Natural killer cell (primary cell): ENCODE data around the gene ZIK1. TPM values are rescaled to one million over a fixed set of nuclear protein-coding genes. Genes with fewer than 3 reads are reported as not detected.

Experiments used
- ATAC-seq, 3 donors: fragments of 150-1000 bp in 2 of 3; fragments of 200-7000 bp in 1 of 3; cut with Tn5 transposase; 1 replicate in 1 of 3; 2 replicates in 2 of 3; pipeline ENCODE4 v1.10.0; 2021; ENCODE audit warnings: mild to moderate bottlenecking in 2 of 3, moderate library complexity in 2 of 3
- DNase-seq, 2 donors: peaks; one replicate each; pipeline versions ENCODE4 v3.0.0 to v3.0.0-alpha.2; 2013 to 2021; ENCODE audit warnings: mixed read lengths in 1 of 2
- H3K27ac ChIP-seq: one replicate; pipeline ENCODE4 v1.5.1; 2013; ENCODE audit warnings: mild to moderate bottlenecking, low read length
- H3K27me3 ChIP-seq: one replicate; pipeline ENCODE4 v1.6.1; 2013; ENCODE audit warnings: low read length; ENCODE audit not compliant: control insufficient read depth, insufficient read depth
- H3K36me3 ChIP-seq: one replicate; pipeline ENCODE4 v1.6.1; 2013; ENCODE audit warnings: low read length; ENCODE audit not compliant: control insufficient read depth, insufficient read depth
- H3K4me1 ChIP-seq: one replicate; pipeline ENCODE4 v1.6.1; 2013; ENCODE audit warnings: low read length; ENCODE audit not compliant: control insufficient read depth, insufficient read depth
- H3K4me3 ChIP-seq: one replicate; pipeline ENCODE4 v1.5.1; 2013; ENCODE audit warnings: low read length
- H3K9me3 ChIP-seq: one replicate; pipeline ENCODE4 v1.6.1; 2013; ENCODE audit warnings: low read length; ENCODE audit not compliant: control insufficient read depth, insufficient read depth
- H3K27ac Mint-ChIP-seq, 2 donors: one replicate each; pipeline ENCODE4 v1.8.0; 2022; ENCODE audit warnings: mild to moderate bottlenecking in 2 of 2, mixed read lengths in 2 of 2, moderate library complexity in 1 of 2
- H3K27me3 Mint-ChIP-seq, 2 donors: one replicate each; pipeline ENCODE4 v1.8.0; 2022; ENCODE audit warnings: low read depth in 2 of 2, mixed read lengths in 2 of 2
- H3K36me3 Mint-ChIP-seq: one replicate; pipeline ENCODE4 v1.8.0; 2022; ENCODE audit warnings: mixed read lengths
- H3K4me1 Mint-ChIP-seq, 2 donors: one replicate each; pipeline ENCODE4 v1.8.0; 2022; ENCODE audit warnings: mixed read lengths in 2 of 2
- H3K4me3 Mint-ChIP-seq: one replicate; pipeline ENCODE4 v1.8.0; 2022; ENCODE audit warnings: mild to moderate bottlenecking, moderate library complexity, mixed read lengths
- H3K9me3 Mint-ChIP-seq, 2 donors: one replicate each; pipeline ENCODE4 v1.8.0; 2022; ENCODE audit warnings: mixed read lengths in 2 of 2
- CTCF ChIP-seq: fragments of 200-600 bp; IDR thresholded peaks from one replicate; pipeline ENCODE4 v1.8.0; 2022; ENCODE audit warnings: antibody characterized with exemption
- WGBS: methylation state at CpG from one replicate; pipeline ENCODE4 v1.1.7; 2013; ENCODE audit warnings: missing lambda C conversion rate; ENCODE audit not compliant: insufficient coverage; 5-methylcytosine and 5-hydroxymethylcytosine counted together
- intact Hi-C: fragments of 100-400 bp; cut with micrococcal nuclease; formaldehyde crosslinking; loops from one replicate; pipeline ENCODE4 v1.14.2; 2022
- total RNA-seq, 4 donors: library from RNA; stranded (reverse); fragments of 120-200 nt in 1 of 4; gene quantifications; one replicate each; pipeline versions ENCODE4 v1.2.3 to v1.2.4, GENCODE V29; 2013 to 2022

The ZIK1 gene
- 1 to 10 TPM; 2.7 to 8.2 (median 6.5) TPM for total RNA-seq
- total RNA-seq (2013): 13.0 TPM

- Mint-ChIP-seq H3K27ac (peak within 1 kb of the TSS; percentile 72 to 88), H3K27me3 (no peaks in the 10 kb centered on the region), H3K9me3 (peaks cover 12 to 30% of the 10 kb centered on the region in 2 donors), H3K4me1 (peaks cover 16 to 27% of the 10 kb centered on the region in 2 donors), H3K36me3 (peaks cover 39% of the 10 kb centered on the region), H3K4me3 (peak within 1 kb of the TSS; percentile 92)
- peak; percentile 90 to 94 (median 91) for ATAC-seq
- peak within 1 kb of the TSS; percentile 75 for H3K27ac ChIP-seq
- 5% methylated on average over 76 of the region's 76 CpGs for WGBS
- peaks cover 17% of the 10 kb centered on the region for H3K4me1 ChIP-seq
- peak; percentile 79 to 95 for DNase-seq
- no peak for TF ChIP-seq CTCF
- no peaks in the 10 kb centered on the region for H3K27me3 ChIP-seq
- peaks cover 41% of the 10 kb centered on the region for H3K9me3 ChIP-seq
- H3K36me3 ChIP-seq: peaks cover 6% of the 10 kb centered on the region
- intact Hi-C loops: loop anchor here (1.0 kb wide), 2 partner anchors 16 to 31 kb away; partner anchors contain the start of genes ZNF134 and ZNF530
- peak within 1 kb of the TSS; percentile 68 for H3K4me3 ChIP-seq
Observed at GRCh38 chr19:57583521-57584416, at the start of gene ZIK1. ZIK1 (plus strand) TSS chr19:57584145; CDS start chr19:57584357, 212 bp downstream.

- Mint-ChIP-seq H3K4me3 (no peak overlapping the region), H3K4me1 (peaks cover 0 to 10% of the 10 kb centered on the region in 2 donors), H3K27me3 (no peaks in the 10 kb centered on the region), H3K36me3 (peaks cover 73% of the 10 kb centered on the region), H3K9me3 (peaks cover 26 to 37% of the 10 kb centered on the region in 2 donors), H3K27ac (no peak overlapping the region)
- no peak for TF ChIP-seq CTCF
- Histone ChIP-seq H3K36me3 (peaks cover 58% of the 10 kb centered on the region), H3K9me3 (peaks cover 82% of the 10 kb centered on the region), H3K4me3 (no peak overlapping the region), H3K27ac (no peak overlapping the region), H3K27me3 (no peaks in the 10 kb centered on the region), H3K4me1 (no peaks in the 10 kb centered on the region)
- ATAC-seq (no peak), DNase-seq (no peak)
- WGBS: 100% methylated on average over 1 of the region's 7 CpGs
- intact Hi-C loops: no loop called here
Observed at GRCh38 chr19:57537953-57538547, 45.9 kb upstream of the ZIK1 start.

- no peaks in the 10 kb centered on the region for H3K4me1 ChIP-seq
- H3K27me3 ChIP-seq: no peaks in the 10 kb centered on the region
- no peak overlapping the region for H3K27ac ChIP-seq
- no peak overlapping the region for H3K27ac Mint-ChIP-seq
- peaks cover 67% of the 10 kb centered on the region for H3K9me3 ChIP-seq
- no peak overlapping the region for H3K4me3 ChIP-seq
- TF ChIP-seq CTCF: no peak
- no peaks in the 10 kb centered on the region for H3K27me3 Mint-ChIP-seq
- 100% methylated on average over 1 of the region's 1 CpG for WGBS
- H3K36me3 ChIP-seq: peaks cover 62% of the 10 kb centered on the region
- DNase-seq (no peak), ATAC-seq (no peak)
- H3K36me3 Mint-ChIP-seq: peaks cover 75% of the 10 kb centered on the region
- peaks cover 23 to 45% of the 10 kb centered on the region in 2 donors for H3K9me3 Mint-ChIP-seq
- peaks cover 0 to 16% of the 10 kb centered on the region in 2 donors for H3K4me1 Mint-ChIP-seq
- H3K4me3 Mint-ChIP-seq: no peak overlapping the region
- intact Hi-C loops: no loop called here
Observed at GRCh38 chr19:57546513-57546912, 37.4 kb upstream of the ZIK1 start.
